ENCODE measurements around the gene UQCR10.

DNA sequence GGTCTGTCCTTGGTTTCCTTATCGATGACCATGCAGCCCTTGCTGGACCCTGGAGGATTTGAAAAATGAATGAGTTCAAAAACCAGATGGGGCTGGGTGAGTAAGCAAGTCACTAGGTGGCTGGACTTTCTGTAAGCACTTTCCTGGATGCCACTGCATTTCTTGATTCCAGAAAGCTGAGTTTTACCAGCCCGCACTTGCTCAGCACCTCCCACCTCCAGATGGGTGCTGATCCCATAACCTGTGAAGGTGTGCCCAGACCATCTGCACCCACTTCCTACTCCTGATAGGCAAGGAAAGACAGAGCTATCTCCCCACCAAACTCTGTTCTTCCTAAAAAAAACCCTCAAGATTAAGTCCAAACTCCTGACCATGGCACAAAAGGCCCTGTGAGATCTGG, 49.8 kb downstream of the UQCR10 start:
- TF ChIP-seq, protein P1, sequence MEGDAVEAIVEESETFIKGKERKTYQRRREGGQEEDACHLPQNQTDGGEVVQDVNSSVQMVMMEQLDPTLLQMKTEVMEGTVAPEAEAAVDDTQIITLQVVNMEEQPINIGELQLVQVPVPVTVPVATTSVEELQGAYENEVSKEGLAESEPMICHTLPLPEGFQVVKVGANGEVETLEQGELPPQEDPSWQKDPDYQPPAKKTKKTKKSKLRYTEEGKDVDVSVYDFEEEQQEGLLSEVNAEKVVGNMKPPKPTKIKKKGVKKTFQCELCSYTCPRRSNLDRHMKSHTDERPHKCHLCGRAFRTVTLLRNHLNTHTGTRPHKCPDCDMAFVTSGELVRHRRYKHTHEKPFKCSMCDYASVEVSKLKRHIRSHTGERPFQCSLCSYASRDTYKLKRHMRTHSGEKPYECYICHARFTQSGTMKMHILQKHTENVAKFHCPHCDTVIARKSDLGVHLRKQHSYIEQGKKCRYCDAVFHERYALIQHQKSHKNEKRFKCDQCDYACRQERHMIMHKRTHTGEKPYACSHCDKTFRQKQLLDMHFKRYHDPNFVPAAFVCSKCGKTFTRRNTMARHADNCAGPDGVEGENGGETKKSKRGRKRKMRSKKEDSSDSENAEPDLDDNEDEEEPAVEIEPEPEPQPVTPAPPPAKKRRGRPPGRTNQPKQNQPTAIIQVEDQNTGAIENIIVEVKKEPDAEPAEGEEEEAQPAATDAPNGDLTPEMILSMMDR (IDR thresholded peaks at IDR 0.05), result no peak
- no peak for TF ChIP-seq POLR2A (IDR thresholded peaks at IDR 0.05)

All from heart left ventricle (tissue), 13 donors.